Measurements from ENCODE around the gene TYK2. TPM values are rescaled to one million over a fixed set of nuclear protein-coding genes. Genes with fewer than 3 reads are reported as not detected.
"Not testable (repeated sequence)": the region's sequence is repeated elsewhere in the genome, so short reads cannot be mapped to it uniquely, and the experiment has no call there.

TYK2 gene
- polyA plus RNA-seq, 3 donors from 2014 or later: 33.6 to 105 (median 40.6) TPM

- H3K4me1 Mint-ChIP-seq: peaks cover 26 to 31% of the 10 kb centered on the region in 2 donors
- H3K4me3 Mint-ChIP-seq: peak overlapping the region; percentile 88 to 93 (median 91)
- no peaks in the 10 kb centered on the region for H3K9me3 Mint-ChIP-seq
- DNase-seq: no peak
- peaks cover 4 to 12% (median 11%) of the 10 kb centered on the region in 3 donors for H3K36me3 Mint-ChIP-seq
- H3K27me3 Mint-ChIP-seq (ENCODE audit: low read depth in 3 of 3): peaks cover 8 to 17% (median 9%) of the 10 kb centered on the region in 3 donors
- H3K27ac Mint-ChIP-seq: peak overlapping the region; percentile 93 to 99 (median 97)
Measured at GRCh38 chr19:10379880-10380312, 476 bp downstream of the TYK2 start.

- Mint-ChIP-seq H3K4me3 (no peak overlapping the region), H3K9me3 (no peaks in the 10 kb centered on the region), H3K27ac (peak overlapping the region in 1 of 6 donors; percentile 0), H3K36me3 (peaks cover 4 to 13% (median 13%) of the 10 kb centered on the region in 3 donors), H3K27me3 (ENCODE audit: low read depth in 3 of 3) (peaks cover 8 to 16% (median 9%) of the 10 kb centered on the region in 3 donors), H3K4me1 (peaks cover 27 to 31% of the 10 kb centered on the region in 2 donors)
- no peak for DNase-seq
Measured at GRCh38 chr19:10378124-10378523, 2.2 kb downstream of the TYK2 start.

DNA sequence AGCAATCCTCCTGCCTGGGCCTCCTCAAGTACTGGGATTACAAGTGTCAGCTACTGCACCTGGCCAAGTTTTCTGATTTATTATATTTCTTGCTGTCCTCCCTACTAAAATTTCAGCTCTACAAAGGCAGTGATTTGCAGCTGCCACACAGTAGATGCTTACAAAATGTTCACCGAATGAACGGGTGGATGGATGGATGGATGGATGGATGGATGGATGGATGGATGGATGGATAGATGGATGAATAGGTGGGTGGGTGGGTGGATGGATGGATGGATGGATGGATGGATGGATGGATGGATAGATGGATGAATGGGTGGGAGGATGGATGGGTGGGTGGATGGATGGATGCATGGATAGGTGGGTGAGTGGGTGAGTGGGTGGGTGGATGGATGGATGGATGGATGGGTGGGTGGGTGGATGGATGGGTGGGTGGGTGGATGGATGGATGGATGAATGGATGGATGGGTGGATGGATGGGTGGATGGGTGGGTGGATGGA, 3.2 kb downstream of the TYK2 start:
- H3K9me3 Mint-ChIP-seq, DNase-seq, H3K27ac Mint-ChIP-seq: not testable (repeated sequence)
- Mint-ChIP-seq H3K4me3 (peak overlapping the region in 1 of 5 donors; percentile 51), H3K36me3 (peaks cover 4 to 13% (median 13%) of the 10 kb centered on the region in 3 donors), H3K27me3 (ENCODE audit: low read depth in 3 of 3) (peaks cover 8 to 16% (median 9%) of the 10 kb centered on the region in 3 donors), H3K4me1 (peaks cover 27 to 31% of the 10 kb centered on the region in 2 donors)

- Mint-ChIP-seq H3K27me3 (ENCODE audit: low read depth in 3 of 3) (peaks cover 0 to 3% (median 2%) of the 10 kb centered on the region in 3 donors), H3K4me1 (peaks cover 13 to 17% of the 10 kb centered on the region in 2 donors), H3K4me3 (no peak overlapping the region), H3K27ac (no peak overlapping the region), H3K36me3 (peaks cover 4 to 13% (median 13%) of the 10 kb centered on the region in 3 donors), H3K9me3 (no peaks in the 10 kb centered on the region)
- DNase-seq: no peak
Measured at GRCh38 chr19:10374931-10375330, 5.4 kb downstream of the TYK2 start.

DNA sequence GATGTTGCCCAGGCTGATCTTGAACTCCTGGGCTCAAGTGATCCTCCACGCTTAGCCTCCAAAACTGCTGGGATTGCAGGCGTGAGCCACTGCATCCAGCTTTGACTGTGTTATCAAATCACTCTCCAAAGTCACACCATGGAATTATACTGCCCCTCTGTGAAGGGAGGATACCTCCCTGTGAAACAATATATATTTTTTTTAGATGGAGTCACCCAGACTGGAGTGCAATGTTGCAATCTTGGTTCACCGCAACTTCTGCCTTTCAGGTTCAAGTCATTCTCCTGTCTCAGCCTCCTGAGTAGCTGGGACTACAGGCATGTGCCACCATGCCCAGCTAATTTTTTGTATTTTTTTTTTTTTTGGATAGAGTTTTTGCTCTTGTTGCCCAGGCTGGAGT, 7.7 kb downstream of the TYK2 start:
- Mint-ChIP-seq H3K9me3 (no peaks in the 10 kb centered on the region), H3K27ac (no peak overlapping the region), H3K27me3 (ENCODE audit: low read depth in 3 of 3) (peaks cover 0 to 1% (median 0%) of the 10 kb centered on the region in 3 donors), H3K36me3 (peaks cover 4 to 18% (median 14%) of the 10 kb centered on the region in 3 donors), H3K4me3 (no peak overlapping the region), H3K4me1 (peaks cover 5 to 6% of the 10 kb centered on the region in 2 donors)
- DNase-seq: no peak

DNA sequence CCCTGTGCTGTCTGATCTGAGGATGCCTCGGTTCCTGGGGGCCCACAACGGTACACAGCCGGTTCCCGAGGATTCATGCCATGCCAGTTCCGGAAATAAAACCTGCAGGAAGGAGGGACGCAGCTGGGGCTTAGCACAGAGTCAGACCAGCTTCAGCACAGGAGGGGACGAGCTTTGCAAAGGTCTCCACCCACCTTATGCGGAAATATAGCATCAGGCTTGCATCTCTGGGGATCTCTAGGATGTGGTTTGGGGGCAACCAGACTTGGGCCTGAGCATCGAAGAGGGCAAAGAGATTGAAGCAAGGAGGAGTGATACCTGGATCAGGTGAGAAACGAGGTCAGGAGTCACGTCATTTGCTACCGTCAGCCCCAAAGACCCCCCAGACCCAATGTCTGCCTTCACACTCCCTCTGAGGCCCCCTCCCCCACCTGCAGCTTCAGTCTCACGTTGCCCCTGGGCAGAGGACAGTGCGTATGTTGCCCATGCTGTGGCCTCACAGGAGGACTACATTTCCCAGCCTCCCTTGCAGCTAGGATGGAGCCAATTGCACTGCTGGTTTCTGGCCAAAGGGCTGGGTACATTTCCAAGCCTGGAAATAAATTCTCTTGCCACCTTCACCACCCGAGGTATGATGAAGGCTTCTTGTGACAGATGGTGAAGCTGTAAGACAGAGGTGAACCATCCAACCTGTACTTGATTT, 12.1 kb downstream of the TYK2 start:
- DNase-seq: no peak
- Mint-ChIP-seq H3K4me3 (no peak overlapping the region), H3K9me3 (no peaks in the 10 kb centered on the region), H3K36me3 (peaks cover 4 to 19% (median 15%) of the 10 kb centered on the region in 3 donors), H3K4me1 (no peaks in the 10 kb centered on the region), H3K27ac (no peak overlapping the region), H3K27me3 (ENCODE audit: low read depth in 3 of 3) (peaks cover 0 to 4% (median 0%) of the 10 kb centered on the region in 3 donors)

GRCh38 chr19:10366950-10367512, 13.3 kb downstream of the TYK2 start:
- peaks cover 8 to 19% (median 15%) of the 10 kb centered on the region in 3 donors for H3K36me3 Mint-ChIP-seq
- H3K27me3 Mint-ChIP-seq (ENCODE audit: low read depth in 3 of 3); H3K9me3 Mint-ChIP-seq; H3K4me3 Mint-ChIP-seq; H3K4me1 Mint-ChIP-seq; DNase-seq; H3K27ac Mint-ChIP-seq: not testable (repeated sequence)

- Mint-ChIP-seq H3K27ac (no peak overlapping the region), H3K4me3 (no peak overlapping the region), H3K9me3 (no peaks in the 10 kb centered on the region), H3K36me3 (peaks cover 8 to 25% (median 19%) of the 10 kb centered on the region in 3 donors), H3K27me3 (ENCODE audit: low read depth in 3 of 3) (peaks cover 0 to 7% (median 0%) of the 10 kb centered on the region in 3 donors), H3K4me1 (no peaks in the 10 kb centered on the region)
- no peak for DNase-seq
Measured at GRCh38 chr19:10365518-10365917, 14.9 kb downstream of the TYK2 start.

- Mint-ChIP-seq H3K9me3 (no peaks in the 10 kb centered on the region), H3K4me1 (no peaks in the 10 kb centered on the region), H3K27me3 (ENCODE audit: low read depth in 3 of 3) (peaks cover 0 to 7% (median 0%) of the 10 kb centered on the region in 3 donors), H3K4me3 (no peak overlapping the region), H3K36me3 (peaks cover 8 to 25% (median 19%) of the 10 kb centered on the region in 3 donors), H3K27ac (peak overlapping the region in 1 of 6 donors; percentile 11)
- DNase-seq: no peak
Measured at GRCh38 chr19:10364644-10365043, 15.7 kb downstream of the TYK2 start.

GRCh38 chr19:10363789-10364281, 16.5 kb downstream of the TYK2 start:
- H3K4me3 Mint-ChIP-seq: no peak overlapping the region

GRCh38 chr19:10362259-10362658, 18.1 kb downstream of the TYK2 start:
- no peaks in the 10 kb centered on the region for H3K9me3 Mint-ChIP-seq
- H3K27ac Mint-ChIP-seq: peak overlapping the region in 1 of 6 donors; percentile 66
- no peak for DNase-seq
- H3K4me3 Mint-ChIP-seq: no peak overlapping the region
- H3K4me1 Mint-ChIP-seq: no peaks in the 10 kb centered on the region
- peaks cover 0 to 7% (median 0%) of the 10 kb centered on the region in 3 donors for H3K27me3 Mint-ChIP-seq (ENCODE audit: low read depth in 3 of 3)
- peaks cover 8 to 22% (median 13%) of the 10 kb centered on the region in 3 donors for H3K36me3 Mint-ChIP-seq

More at GRCh38 chr19:10363789-10364281, 16.5 kb downstream of the TYK2 start:
- H3K36me3 Mint-ChIP-seq: peaks cover 8 to 24% (median 13%) of the 10 kb centered on the region in 3 donors
- H3K27me3 Mint-ChIP-seq (ENCODE audit: low read depth in 3 of 3): peaks cover 0 to 7% (median 0%) of the 10 kb centered on the region in 3 donors
- no peaks in the 10 kb centered on the region for H3K9me3 Mint-ChIP-seq
- peak overlapping the region in 1 of 6 donors; percentile 14 for H3K27ac Mint-ChIP-seq
- H3K4me1 Mint-ChIP-seq: no peaks in the 10 kb centered on the region
- no peak for DNase-seq

GRCh38 chr19:10361569-10362011, 18.8 kb downstream of the TYK2 start:
- Mint-ChIP-seq H3K27ac (no peak overlapping the region), H3K36me3 (peaks cover 8 to 19% (median 13%) of the 10 kb centered on the region in 3 donors), H3K4me3 (no peak overlapping the region), H3K27me3 (ENCODE audit: low read depth in 3 of 3) (peaks cover 0 to 7% (median 0%) of the 10 kb centered on the region in 3 donors), H3K9me3 (no peaks in the 10 kb centered on the region), H3K4me1 (no peaks in the 10 kb centered on the region)
- no peak for DNase-seq

- H3K36me3 Mint-ChIP-seq: peaks cover 6 to 25% (median 11%) of the 10 kb centered on the region in 3 donors
- no peak for DNase-seq
- H3K9me3 Mint-ChIP-seq: no peaks in the 10 kb centered on the region
- H3K27me3 Mint-ChIP-seq (ENCODE audit: low read depth in 3 of 3): peaks cover 2 to 4% (median 3%) of the 10 kb centered on the region in 3 donors
- H3K27ac Mint-ChIP-seq: no peak overlapping the region
- no peak overlapping the region for H3K4me3 Mint-ChIP-seq
- H3K4me1 Mint-ChIP-seq: no peaks in the 10 kb centered on the region
Measured at GRCh38 chr19:10356431-10356830, 23.9 kb downstream of the TYK2 start.
